HG03064 (cell line): ENCODE results near the gene ANKRD16.

ENCODE experiments used
- ATAC-seq: cut with Tn5 transposase; IDR thresholded peaks from one replicate; pipeline ENCODE4 v1.9.1; 2021; ENCODE audit warnings: low read depth; ENCODE audit not compliant: unreplicated experiment

Gene ANKRD16

DNA sequence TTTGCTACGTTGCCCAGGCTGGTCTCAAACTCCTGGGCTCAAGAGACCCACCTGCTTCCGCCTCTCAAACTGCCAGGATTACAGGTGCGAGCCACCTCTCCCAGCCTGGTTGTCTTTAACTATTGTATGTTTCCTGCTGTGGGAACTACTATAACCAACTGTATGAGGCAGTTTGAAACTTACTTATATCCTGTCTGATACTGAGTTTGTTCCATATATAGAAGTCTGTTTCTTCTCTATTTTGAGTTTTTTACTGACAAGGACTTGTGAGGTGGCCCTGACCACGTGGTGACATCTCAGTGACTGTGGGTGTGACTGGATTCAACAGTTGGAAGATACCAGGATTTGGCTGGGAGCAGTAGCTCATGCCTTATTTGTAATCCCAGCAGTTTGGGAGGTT lies 14.5 kb upstream of the ANKRD16 start:
- ATAC-seq: peak; percentile 91

DNA sequence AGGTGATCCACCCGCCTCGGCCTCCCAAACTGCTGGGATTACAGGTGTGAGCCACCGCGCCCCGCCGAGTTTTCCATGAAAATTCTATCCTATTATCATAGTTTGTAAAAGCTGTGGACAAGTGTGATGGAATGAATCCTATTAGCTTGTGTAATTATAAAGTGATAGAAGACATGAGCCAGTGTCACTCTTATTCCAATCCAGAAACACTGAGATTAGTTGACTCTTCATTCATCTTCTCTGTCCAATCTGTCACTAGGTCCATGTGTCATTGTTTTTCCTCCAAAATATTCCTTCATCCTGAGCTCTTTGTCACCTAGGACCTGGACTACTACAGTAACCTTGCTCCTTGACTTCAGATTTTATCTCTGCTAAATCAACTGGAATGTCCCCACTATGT lies 13.9 kb upstream of the ANKRD16 start:
- no peak for ATAC-seq

DNA sequence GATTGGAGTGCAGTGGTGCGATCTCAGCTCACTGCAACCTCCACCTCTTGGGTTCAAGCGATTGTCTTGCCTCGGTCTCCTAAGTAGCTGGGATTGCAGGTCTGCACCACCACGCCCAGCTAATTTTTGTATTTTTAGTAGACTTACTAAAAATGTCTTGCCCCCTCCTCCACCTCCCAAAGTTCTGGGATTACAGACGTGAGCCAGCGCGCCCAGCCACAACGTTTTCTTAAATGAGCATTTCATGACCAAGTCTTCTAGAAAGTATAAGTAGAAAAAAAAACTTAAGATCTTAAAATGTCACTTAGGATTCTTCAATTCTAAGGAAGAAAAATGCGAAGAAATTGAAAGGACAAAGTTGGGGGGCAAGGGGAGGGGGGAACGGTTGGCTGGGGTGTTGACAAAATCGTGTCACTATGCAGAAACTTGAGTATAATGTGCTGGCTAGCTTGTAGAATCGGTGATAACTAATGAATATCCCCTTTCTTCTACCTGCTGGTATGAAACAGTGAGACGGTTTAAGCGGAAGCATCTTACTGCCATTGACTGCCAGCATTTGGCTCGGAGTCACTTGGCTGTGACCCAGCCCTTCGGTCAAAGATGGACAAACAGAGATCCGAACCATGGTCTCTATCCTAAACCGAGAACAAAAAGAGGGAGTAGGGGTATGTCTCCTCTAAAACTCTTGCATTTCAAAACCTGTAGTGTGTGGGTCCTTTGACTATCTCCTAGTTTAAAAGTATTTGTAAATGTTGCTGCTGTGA lies 13.0 kb upstream of the ANKRD16 start:
- ATAC-seq: no peak

DNA sequence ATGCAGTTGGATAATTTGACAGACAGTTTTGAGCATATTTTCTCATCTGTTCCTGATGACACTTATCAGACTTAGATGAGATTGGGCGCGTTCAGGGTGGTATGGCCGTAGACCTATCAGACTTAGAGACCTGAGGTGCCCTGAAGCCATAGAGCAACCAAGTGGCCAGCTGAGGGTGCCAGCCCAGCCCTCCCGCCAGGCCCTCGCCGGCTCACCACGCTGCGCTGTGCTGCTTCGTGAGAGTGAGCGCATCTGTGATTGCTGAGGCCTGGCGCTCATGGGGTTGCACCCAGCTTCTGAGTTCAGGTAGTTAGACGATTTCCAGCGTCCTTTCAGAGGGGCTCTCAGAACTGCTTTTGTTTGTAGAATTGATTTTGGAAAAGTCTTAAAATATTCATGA lies 10.6 kb upstream of the ANKRD16 start:
- no peak for ATAC-seq

DNA sequence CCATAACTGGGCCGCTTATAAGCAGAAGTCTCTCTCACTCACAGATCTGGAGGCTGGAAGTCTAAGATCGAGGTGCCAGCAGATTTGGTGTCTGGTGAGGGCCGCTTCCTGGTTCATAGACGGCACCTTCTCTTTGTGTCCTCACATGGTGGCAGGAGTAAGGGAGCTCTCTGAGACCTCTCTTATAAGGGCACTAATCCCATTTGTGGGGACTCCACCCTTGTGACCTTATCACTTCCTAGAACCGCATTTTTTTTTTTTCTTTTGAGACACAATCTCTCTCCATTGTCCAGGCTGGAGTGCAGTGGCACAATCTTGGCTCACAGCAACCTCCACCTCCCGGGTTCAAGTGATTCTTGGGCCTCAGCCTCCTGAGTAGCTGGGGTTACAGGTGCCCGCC lies 8.5 kb upstream of the ANKRD16 start:
- no peak for ATAC-seq

DNA sequence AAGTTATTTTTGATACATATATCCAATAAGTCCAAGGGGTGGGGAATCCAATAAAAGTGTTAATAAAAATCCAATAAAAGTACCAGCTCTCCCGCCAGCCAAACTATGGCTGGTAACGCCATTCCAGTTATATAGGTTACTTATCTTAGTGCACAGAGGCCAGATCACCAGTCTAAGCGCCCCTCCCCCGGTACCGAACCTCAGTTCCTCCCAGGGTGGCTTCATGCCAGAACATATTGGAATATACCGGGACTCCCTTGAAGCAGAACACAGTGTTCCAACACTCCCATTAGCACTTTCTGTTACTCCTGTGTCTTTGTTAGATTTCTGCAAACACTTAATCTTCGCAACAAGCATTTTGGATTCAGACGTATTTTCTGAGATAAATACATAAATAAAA lies 7.8 kb upstream of the ANKRD16 start:
- no peak for ATAC-seq

DNA sequence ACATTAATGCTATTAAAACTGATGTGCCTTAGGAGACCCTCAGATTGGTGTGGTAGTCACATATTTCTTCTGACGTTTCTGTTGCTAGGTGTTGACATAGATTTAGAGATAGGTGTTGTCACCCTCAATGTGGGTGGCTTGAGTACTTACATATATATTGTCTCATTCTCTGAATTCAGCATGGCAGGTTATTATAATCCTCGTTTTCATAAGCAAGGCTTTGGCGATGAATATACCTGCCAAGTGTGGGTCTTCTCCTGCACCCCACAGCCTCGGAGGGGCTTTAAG lies 7.3 kb upstream of the ANKRD16 start:
- ATAC-seq: no peak

DNA sequence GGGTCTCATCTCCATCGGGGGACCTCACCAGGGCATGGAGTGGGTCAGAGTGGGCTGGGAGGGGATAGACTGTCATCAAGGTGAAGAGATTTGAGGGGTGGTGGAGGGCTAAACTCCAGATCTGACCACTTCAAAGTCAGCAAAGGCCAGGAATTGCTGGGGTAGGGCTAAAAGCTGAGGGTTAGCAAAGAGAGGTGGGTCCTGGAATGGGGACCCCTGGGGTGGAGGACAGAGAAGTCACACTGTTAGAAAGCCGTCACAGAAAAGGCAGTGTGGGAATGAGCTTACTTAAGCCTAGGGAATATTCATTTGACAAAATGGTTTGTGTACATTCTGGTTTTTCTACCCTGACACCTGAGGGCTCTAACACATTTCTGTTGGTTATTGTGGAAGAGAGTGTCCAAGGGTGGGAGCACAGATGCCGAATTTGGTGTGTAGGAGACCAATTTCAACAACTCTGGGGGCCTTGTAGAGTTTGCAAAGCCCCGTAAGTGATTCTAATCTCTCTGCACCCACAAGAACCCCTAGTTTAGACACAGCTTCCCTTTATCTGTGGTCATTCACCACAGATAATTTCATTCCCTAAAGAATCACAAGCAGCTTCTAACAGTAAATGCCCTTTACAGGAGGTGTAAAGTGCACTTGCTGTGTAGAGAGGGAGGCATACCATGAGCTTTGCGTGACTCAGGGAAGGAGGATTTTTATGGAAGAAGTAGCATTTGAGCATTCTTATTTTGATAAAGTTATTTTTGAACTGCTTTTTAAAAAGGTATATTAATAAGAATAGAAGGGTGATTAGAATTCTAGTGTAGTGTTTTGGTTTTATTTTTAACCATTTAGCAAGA lies 6.7 kb upstream of the ANKRD16 start:
- ATAC-seq: no peak

DNA sequence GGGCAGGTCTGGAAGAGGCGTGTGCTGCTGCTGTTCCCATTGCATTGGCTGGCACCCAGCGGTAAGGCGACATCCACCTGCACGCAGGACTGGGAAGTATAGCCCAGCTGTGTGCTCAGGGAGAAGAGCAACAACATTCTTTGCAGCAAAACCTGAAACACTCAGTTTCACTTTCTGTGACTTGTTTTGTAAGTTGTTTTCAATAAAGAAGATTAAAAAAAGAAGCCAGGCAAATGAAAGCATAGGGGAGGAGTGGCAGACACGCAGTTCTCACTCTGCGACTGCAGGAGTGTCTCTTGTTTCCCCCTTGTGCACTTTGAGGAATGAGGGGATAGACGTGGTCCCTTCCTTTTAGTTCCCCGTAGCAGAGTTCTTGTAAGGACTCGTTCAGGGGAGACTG lies 6.1 kb upstream of the ANKRD16 start:
- peak; percentile 74 for ATAC-seq

DNA sequence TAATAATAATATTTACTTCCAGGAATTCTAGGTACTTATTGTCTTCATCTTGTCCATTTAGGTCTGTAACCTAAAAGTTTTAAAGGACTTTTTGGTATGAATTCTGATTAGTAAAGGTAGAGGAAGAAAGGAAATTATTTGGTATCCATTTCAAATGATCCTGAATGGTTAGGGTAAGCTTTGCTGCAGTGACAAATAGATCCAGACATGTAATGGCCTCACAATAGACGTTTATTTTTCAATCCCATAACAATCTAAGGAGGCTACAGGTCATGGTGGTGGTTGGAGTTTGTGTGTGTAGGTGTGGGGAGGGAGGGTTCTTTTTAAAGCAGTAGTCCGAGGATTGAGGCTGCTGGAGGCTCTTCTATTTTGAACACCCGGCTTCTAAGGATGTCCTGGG lies 5.7 kb upstream of the ANKRD16 start:
- ATAC-seq: peak; percentile 4

DNA sequence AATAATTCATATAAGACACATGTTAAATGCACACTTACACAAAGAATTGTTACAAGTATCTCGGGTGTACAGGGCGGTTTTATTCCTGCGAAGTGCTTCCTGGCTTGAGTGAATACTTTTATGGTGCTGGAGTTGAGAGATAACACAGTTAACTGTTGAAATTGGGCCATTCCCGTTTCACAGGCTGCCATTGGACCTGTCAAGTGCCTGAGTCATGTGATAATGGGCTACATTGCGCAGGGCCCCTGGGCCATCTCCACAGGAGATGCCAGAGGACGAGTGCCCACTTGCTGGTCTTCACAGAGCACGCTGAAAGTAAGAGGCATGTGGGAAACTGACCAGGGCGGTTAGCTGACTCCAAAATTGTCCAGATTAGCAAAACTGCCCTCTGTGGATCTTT lies 5.2 kb upstream of the ANKRD16 start:
- ATAC-seq: no peak

DNA sequence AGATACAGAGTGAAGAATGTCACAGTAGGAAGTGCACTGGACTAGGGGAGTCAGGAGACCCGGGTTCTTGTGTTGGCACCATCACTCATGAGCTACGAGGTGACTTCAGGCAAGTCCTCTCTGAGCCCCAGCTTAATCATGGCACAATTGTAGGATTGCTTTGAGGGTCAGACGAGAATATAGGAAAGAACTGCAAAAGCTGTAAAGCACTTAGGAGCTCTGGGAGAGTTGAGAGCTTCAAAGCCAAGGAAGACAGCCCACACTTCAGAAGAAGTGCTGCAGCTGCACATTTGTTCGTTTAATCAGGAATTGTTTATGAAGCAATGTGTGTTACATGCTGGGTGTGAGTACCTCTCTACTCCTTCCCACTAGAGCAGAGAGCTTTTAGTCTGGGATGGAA lies 4.7 kb upstream of the ANKRD16 start:
- ATAC-seq: no peak

DNA sequence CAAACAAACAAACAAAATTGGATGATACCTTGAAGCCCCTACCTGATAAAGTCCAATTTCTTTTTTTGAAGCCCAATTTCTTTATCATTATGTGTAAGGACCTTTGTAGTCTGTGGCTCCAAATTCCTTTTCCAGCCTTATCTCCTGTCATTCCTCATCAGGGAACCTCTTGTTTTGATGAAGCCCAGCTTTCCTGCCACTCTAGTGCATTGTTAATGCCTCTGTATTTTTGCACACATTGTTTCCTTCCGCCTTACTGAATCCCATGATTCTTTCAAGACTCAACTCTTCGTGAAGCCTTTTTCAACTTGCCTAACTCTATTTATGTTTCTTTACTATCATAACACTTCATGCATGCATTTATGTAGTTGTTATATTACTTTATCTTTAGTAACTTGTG lies 3.6 kb upstream of the ANKRD16 start:
- no peak for ATAC-seq

DNA sequence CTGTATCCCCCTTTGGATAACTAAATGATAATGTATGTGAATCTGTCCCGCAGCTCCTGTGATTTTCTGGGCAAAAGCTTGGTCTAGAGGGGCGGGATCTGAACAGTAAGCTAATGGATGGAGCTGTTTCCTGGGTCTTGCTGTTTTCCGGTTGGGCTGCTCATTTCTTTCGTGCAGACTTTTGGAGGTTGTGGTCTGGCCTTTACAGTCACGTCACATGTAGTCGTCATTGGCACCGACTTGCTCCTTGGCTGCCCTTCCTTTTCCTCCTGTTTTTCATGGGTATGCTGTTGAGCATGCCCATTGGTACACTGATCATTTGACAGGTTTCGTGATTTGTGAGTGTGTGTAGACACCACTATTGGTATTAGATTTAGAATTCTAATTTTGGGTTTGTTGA lies 2.3 kb upstream of the ANKRD16 start:
- ATAC-seq: no peak

DNA sequence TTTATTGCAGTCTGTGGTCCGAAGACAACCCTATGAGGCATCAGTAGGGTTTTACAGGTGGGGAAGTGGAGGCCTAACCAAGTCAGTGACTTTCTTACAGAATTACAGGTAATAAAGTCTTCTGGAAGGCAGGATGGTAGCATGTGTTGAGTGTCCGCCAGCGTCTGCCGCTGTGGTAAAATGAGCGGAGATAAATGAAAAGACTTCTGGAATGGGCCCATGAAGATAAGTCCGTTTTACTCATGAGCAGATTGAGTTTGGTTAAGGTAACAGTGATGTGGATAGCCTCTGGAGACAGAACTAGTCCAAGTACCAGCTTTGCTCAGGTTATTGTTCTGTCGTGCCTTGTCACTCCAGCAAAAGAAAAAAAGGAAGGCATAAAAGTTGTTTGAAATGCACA lies 1.3 kb upstream of the ANKRD16 start:
- no peak for ATAC-seq

DNA sequence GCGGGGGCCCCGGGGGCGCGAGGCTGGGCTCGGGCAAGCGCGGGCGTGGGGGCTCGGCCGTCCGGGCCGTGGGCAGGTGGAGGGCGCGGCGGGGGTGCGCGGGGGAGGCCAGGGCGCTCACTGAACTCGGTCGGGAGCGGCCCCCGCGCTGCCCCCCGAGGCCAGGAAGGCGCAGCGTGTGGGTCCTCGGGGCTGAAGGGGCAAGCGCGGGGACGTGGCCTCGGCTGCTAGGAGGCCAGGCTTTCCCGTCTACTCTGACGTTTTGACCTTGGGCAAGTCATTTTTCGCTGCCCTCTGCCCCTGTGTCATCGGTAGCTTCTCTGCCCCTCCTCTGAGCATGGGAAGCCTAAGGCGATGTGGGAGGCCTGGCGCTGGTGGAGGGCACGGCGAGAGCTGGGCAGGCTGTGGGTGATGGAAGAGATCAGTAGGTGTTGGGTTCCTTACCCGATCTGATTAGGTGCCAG lies 791 bp upstream of the ANKRD16 start:
- peak; percentile 6 for ATAC-seq

DNA sequence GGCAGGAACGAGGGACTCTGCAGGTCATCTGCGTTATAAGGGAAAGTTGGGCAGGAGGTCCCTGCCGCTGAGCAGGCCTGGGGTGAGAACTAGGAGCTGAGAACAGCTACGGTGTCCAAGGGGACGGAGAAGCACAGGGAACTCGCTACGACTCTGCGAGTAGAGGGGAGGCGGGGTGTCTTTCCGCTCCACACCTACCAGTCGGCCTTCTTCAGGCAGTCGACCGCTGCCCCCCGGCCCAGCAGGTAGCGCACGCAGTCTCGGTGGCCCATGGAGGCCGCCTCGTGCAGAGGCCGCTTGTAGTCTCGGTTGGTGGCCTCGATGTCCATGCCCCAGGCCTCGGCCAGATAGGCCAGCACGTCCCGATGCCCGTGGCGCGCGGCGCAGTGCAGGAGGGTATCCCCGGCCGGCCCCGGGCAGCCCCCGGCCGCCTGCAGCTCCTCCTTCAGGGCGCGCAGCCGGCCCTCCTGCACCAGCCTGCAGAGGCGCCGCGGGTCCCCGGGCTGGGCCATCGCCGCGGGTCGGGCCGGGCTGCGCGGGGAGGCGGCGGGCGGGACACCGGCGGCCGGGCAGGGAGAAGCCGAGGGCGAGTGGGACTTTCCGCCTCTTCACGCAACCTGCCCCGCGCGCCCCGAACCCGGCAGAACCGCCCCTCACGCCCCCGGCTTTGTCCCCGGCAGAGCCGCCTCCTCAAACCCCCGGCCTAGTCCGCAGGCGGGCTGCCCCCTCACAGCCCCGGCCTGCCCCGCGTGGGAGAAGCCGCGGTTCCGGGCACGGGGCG lies 660 bp downstream of the ANKRD16 start:
- no peak for ATAC-seq

DNA sequence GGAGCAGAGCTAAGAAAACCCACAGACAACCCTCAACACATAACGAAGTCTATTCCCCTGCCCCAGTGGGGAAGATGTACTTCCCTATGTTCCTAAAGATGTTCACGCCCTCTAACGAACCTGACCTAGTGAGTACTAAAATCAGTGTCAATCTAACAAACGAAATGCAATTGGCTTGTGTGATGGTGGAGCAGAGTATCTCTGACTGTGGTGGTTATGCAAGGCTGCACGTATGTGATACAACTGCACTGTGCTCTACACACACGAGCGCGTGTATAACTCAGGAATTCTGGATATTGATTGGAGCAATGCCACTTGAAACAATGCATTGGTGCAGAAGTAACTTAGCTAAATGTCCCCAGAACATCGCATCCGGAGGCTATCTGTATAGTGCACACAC lies 1.3 kb downstream of the ANKRD16 start:
- ATAC-seq: no peak

DNA sequence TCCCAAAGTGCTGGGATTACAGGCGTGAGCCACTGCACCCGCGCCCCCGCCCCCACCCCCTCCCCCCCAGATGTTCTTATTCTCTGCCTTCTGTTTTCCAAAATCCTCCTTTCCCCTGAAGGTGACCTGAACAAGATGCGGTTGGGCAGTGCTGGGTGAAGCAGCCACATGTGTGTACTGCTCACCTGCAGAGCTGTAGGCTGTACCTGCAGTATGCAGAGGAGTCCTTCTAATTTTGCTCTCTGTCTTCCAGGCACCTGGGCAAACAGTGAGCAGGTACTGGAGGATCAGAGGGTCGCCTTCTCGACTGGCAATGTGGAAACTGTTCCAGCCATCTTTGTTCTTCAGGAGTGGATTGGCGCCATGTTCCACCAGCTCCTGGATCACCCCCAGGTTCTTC lies 2.1 kb downstream of the ANKRD16 start:
- ATAC-seq: no peak

DNA sequence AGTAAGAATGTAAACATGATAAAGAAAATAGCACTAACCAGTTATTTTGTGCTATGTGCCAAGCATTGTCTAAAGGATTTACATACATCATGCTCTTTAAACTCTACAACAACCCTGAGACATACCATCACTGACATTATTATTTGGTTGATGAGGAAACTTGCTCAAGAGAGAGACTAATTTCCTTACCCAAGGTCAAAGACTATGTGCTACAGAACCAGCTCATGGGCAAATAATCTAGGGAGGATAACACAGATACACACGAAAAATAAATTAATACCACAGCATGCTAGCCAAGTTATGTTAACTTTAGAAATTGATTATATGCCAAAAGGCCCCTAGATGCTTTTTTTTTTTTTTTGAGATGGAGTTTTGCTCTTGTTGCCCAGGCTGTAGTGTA lies 2.7 kb downstream of the ANKRD16 start:
- no peak for ATAC-seq

DNA sequence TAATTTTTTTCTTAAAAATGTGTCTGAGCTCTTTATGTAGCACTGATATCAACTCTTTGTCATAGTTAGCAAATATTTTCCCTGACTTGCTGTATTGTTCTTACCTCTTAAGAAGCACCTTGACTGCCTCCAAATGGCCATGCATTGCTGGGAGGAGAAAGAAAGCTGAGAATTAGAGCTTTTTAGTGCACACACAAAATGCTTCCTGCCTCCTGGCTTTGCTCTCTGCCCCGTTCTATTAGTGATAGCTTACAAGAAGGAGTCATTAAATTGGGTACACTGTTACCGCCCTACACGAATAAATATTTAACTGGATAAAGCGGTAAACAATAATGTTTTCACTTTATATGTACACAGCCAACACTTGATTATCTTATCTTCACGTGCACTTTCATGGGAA lies 4.1 kb downstream of the ANKRD16 start:
- ATAC-seq: no peak
